MCF 10A (cell line): ENCODE measurements around the gene GPR155. TPM values are rescaled to one million over a fixed set of nuclear protein-coding genes. Genes with fewer than 3 reads are reported as not detected.
"Not testable (repeated sequence)": the region's sequence is repeated elsewhere in the genome, so short reads cannot be mapped to it uniquely, and the experiment has no call there.

Source experiments
- BruUV-seq: library from RNA; stranded (reverse); fragments of 400-500 nt; replicated peaks from 2 replicates; lab custom pipeline; 2021; lab: Mats Ljungman, UMichigan
- CTCF ChIA-PET: fragments of 300-600 bp; sonication (Branson Sonifier 250); formaldehyde crosslinking; extraction: SDS; loops from one replicate; lab custom pipeline; 2021; ENCODE audit warnings: antibody characterized with exemption, inconsistent platforms; lab: Yijun Ruan, JAX
- POLR2A ChIA-PET: fragments of 300-600, 350-650 bp; sonication (Branson Sonifier 250); formaldehyde crosslinking; extraction: SDS; loops from one replicate; lab custom pipeline; 2020; ENCODE audit warnings: antibody characterized with exemption, inconsistent platforms; lab: Yijun Ruan, JAX
- DNase-seq: peaks from one replicate; pipeline ENCODE4 v3.0.0-alpha.2; 2018; ENCODE audit not compliant: unreplicated experiment
- H3K27ac Mint-ChIP-seq: one replicate; pipeline ENCODE4 v1.8.0; 2022; ENCODE audit warnings: mild to moderate bottlenecking, low read depth, mixed read lengths; ENCODE audit not compliant: unreplicated experiment
- H3K27me3 Mint-ChIP-seq: one replicate; pipeline ENCODE4 v1.8.0; 2022; ENCODE audit warnings: mixed read lengths; ENCODE audit not compliant: insufficient read depth, unreplicated experiment
- H3K36me3 Mint-ChIP-seq: one replicate; pipeline ENCODE4 v1.8.0; 2022; ENCODE audit warnings: mild to moderate bottlenecking, moderate library complexity, mixed read lengths; ENCODE audit not compliant: insufficient read depth, unreplicated experiment
- H3K4me1 Mint-ChIP-seq: one replicate; pipeline ENCODE4 v1.8.0; 2022; ENCODE audit warnings: mixed read lengths; ENCODE audit not compliant: insufficient read depth, unreplicated experiment
- H3K4me3 Mint-ChIP-seq: one replicate; pipeline ENCODE4 v1.8.0; 2022; ENCODE audit warnings: mild to moderate bottlenecking, moderate library complexity, mixed read lengths; ENCODE audit not compliant: unreplicated experiment
- H3K9me3 Mint-ChIP-seq: one replicate; pipeline ENCODE4 v1.8.0; 2022; ENCODE audit warnings: mixed read lengths; ENCODE audit not compliant: unreplicated experiment
- CTCF ChIP-seq: fragments of 200-600 bp; IDR thresholded peaks from one replicate; pipeline ENCODE4 v1.8.0; 2022; ENCODE audit warnings: antibody characterized with exemption, mild to moderate bottlenecking; ENCODE audit not compliant: unreplicated experiment
- intact Hi-C: fragments of 100-400 bp; cut with micrococcal nuclease; formaldehyde crosslinking; loops from 2 replicates; pipeline ENCODE4 v1.14.1; 2022
- total RNA-seq: library from RNA; stranded (reverse); gene quantifications from 2 replicates; pipeline ENCODE4 v1.2.3, GENCODE V29; 2022

The GPR155 gene
- total RNA-seq, 1 experiment from 2014 or later: 1.9 TPM

DNA sequence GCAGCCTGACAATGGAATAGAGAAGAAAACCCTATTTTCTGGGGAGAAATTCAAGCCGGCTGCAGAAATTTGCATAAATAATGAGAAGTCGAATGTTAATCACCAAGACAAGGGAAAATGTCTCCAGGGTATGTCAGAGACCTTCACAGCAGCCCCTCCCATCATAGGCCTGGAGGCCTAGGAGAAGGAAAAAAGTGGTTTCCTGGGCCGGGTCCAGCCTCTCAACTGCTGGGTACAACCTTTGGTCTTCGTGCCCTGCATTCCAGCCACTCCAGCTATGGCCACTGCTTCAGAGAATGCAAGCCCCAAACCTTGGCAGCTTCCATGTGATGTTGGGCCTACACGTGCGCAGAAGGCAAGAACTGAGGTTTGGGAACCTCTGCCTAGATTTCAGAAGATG, 97.3 kb downstream of the GPR155 start:
- no peak for DNase-seq
- Mint-ChIP-seq H3K9me3 (peaks cover 5% of the 10 kb centered on the region), H3K27ac (no peak overlapping the region), H3K36me3 (peaks cover 62% of the 10 kb centered on the region), H3K4me3 (no peak overlapping the region), H3K4me1 (peaks cover 11% of the 10 kb centered on the region), H3K27me3 (no peaks in the 10 kb centered on the region)
- CTCF ChIA-PET: no interaction called here
- BruUV-seq: no TSS peak
- POLR2A ChIA-PET: no interaction called here
- intact Hi-C loops: no loop called here
- TF ChIP-seq CTCF: no peak

- BruUV-seq, H3K27ac Mint-ChIP-seq, H3K4me3 Mint-ChIP-seq, H3K9me3 Mint-ChIP-seq, DNase-seq, H3K27me3 Mint-ChIP-seq, intact Hi-C loops, POLR2A ChIA-PET, CTCF ChIA-PET: not testable (repeated sequence)
- peaks cover 67% of the 10 kb centered on the region for H3K36me3 Mint-ChIP-seq
- peaks cover 11% of the 10 kb centered on the region for H3K4me1 Mint-ChIP-seq
Measured at GRCh38 chr2:174388706-174389105, 98.1 kb downstream of the GPR155 start.

DNA sequence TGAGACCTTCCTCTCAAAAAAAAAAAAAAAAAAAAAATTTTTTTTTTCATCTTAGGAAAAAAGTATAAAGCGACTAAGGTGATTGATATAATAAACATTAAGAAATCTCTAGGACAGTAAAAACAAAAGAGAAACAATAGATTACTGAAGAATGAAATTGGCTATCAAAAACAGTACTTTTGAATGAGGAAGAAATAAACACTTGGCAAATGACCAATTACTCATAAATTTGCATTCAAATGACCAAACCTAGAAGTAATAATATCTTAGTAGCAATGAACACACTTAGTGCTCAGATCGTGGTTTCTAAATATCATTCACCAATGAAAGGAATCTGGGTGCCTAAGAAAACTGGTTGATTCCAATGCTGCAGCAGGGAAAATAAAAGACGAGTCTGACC, 101.6 kb downstream of the GPR155 start:
- no peak for DNase-seq
- no peaks in the 10 kb centered on the region for H3K27me3 Mint-ChIP-seq
- H3K27ac Mint-ChIP-seq: no peak overlapping the region
- BruUV-seq: no TSS peak
- H3K4me1 Mint-ChIP-seq: no peaks in the 10 kb centered on the region
- H3K4me3 Mint-ChIP-seq: no peak overlapping the region
- ChIA-PET CTCF (no interaction called here), POLR2A (interaction anchor here (3.6 kb wide), 1 partner anchor 10 kb away, joined by 22 read pairs; the partner anchor contains the start of gene SCRN3)
- intact Hi-C loops: no loop called here
- TF ChIP-seq CTCF: no peak
- peaks cover 81% of the 10 kb centered on the region for H3K36me3 Mint-ChIP-seq
- no peaks in the 10 kb centered on the region for H3K9me3 Mint-ChIP-seq

DNA sequence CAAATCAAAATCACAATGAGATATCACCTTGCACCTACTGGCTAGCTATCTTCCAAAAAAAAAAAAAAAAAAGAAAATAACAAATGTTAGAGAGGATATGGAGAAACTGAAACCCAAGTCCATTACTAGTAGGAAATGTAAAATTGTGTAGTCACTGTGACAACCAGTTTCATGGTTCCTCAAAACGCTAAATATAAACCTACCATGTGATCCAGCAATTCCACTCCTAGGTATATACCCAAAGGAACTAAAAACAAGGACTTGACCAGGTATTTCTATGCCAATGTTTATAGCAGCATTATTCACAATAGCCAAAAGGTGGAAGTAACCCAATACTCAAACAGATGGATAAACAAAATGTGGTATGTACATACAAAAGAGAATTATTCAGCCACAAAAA, 103.0 kb downstream of the GPR155 start:
- ChIA-PET POLR2A (no interaction called here), CTCF (no interaction called here)
- Mint-ChIP-seq H3K27ac (no peak overlapping the region), H3K27me3 (no peaks in the 10 kb centered on the region), H3K9me3 (no peaks in the 10 kb centered on the region), H3K4me3 (no peak overlapping the region), H3K4me1 (no peaks in the 10 kb centered on the region), H3K36me3 (peaks cover 87% of the 10 kb centered on the region)
- no TSS peak for BruUV-seq
- no peak for TF ChIP-seq CTCF
- intact Hi-C loops: no loop called here
- DNase-seq: no peak

Other genes starting within 250 kb of the GPR155 start
- gene OLA1, start 238.5 kb downstream of the GPR155 start, total RNA-seq: 169 and 224 TPM in 2 replicates
- gene SP9, start 152.1 kb downstream of the GPR155 start, total RNA-seq: not detected in 2 replicates
- 27.3 and 28.2 TPM in 2 replicates for gene SCRN3, start 91.3 kb downstream of the GPR155 start, total RNA-seq
- gene WIPF1, start 110.8 kb upstream of the GPR155 start, total RNA-seq: 6.0 and 6.2 TPM in 2 replicates